CD4-positive, alpha-beta T cell treated with Interleukin-10 for 1 hour (primary cell): ENCODE measurements around the gene PAWR.
"Not testable (repeated sequence)": the region's sequence is repeated elsewhere in the genome, so short reads cannot be mapped to it uniquely, and the experiment has no call there.

ENCODE experiments used
- DNase-seq: peaks from one replicate; pipeline ENCODE4 v3.0.0-alpha.2; 2020

The PAWR gene

DNA sequence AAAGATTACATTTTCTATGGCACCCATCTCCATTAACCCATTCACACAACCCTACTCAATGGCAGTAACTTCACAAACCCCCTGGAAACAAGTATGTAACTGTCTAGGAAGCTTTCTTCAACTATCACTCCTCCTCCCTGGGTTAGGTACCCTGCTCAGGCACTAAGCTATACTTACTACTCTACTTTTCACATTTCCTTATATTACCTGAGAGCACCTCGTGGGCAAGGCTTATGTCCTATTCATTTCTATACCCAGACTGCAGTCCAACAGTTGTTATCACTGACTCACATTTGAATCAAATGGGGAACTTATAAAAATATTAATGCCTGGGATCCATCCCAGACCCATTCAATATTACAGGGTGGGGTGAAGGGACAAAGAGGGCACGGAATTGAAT is 4.6 kb downstream of the PAWR start:
- DNase-seq = no peak

DNA sequence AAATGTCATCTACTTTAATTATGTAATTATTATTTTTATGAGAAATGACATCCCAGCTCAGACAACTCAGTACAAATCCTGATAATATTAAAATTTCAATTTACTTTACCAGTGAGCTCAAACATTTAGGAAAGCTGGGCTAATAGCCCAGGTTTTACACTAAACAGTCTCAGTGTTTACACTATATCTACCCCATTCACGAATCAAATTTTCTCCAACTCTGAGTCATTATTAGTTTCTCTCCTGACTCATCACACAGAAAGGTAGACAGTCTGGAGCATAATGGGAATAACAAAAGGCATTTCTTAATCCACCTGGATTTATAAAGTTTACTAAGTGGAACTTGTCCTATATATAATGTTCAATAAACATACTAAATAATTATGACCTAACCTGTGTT is 5.7 kb downstream of the PAWR start:
- DNase-seq = no peak

- not testable (repeated sequence) for DNase-seq
These were observed 6.4 kb downstream of the PAWR start for GRCh38 chr12:79684338-79684737.

DNA sequence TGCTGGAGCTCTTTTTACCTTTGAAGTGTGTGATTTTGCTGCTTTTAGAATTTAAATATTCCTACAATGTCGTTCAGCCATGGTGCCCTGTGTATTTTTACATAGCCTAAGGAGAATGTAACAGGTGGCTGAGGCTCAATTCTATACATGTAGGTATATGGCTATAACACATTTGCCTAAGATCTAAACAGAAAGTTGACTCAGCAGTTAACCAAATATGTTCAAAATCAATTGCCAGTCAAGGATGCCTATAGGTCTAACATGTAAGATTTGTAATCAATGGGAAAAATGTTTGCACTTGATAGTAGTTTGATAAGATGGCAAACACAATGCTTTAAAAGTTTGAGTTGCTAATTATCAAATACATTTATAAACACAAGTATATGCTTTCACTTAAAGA is 8.2 kb downstream of the PAWR start:
- no peak for DNase-seq

DNA sequence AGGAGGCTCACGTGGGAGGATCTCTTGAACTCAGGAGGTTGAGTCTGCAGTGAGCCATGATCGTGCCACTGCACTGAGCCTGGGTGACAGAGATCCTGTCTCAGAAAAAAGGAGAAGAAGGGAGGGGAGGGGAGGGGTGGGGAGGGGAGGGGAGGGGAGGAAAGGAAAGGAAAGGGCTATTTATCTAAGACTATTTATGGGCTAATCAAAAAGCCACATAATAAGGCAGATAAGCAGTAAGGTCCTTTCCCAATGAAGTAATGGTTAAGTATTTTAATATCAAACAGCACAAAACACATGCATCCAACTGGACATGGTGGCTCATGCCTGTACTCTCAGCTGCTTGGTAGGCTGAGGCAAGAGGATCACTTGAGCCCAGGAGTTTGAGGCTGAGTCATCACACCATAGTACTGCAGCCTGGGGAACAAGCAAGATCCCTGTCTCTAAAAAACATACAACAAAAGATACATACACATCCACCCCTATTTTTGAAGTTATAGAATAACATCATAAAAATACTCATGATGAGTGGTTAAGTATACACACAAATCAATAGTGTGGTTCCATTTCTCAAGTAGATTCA is 9.7 kb downstream of the PAWR start:
- no peak for DNase-seq

- DNase-seq = no peak
These were observed 10.7 kb downstream of the PAWR start for GRCh38 chr12:79680051-79680450.

DNA sequence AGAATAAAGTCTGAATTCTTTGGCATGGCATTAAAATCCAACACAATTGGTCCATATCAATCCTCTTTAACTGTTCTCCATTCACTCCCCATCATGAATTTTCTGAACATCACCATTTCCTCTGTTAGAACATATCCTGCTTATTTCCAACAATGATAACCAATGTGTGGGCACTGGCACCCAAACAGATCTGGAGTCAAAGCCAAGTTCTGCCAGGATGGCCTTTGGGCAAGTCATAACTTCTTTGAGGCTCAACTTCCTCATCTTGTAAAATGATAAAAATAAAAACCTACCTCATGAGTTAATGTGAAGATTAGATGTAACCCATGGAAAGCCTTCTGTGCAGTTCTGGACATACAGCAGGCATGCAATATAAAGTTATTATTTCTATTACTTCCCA is 12.5 kb downstream of the PAWR start:
- no peak for DNase-seq

GRCh38 chr12:79677672-79678071 is 13.1 kb downstream of the PAWR start:
- DNase-seq = no peak

- no peak for DNase-seq
These were observed 14.2 kb downstream of the PAWR start for GRCh38 chr12:79676579-79676978.

GRCh38 chr12:79674629-79675028 is 16.1 kb downstream of the PAWR start:
- DNase-seq = no peak

- DNase-seq = no peak
These were observed 17.4 kb downstream of the PAWR start for GRCh38 chr12:79673354-79673753.

DNA sequence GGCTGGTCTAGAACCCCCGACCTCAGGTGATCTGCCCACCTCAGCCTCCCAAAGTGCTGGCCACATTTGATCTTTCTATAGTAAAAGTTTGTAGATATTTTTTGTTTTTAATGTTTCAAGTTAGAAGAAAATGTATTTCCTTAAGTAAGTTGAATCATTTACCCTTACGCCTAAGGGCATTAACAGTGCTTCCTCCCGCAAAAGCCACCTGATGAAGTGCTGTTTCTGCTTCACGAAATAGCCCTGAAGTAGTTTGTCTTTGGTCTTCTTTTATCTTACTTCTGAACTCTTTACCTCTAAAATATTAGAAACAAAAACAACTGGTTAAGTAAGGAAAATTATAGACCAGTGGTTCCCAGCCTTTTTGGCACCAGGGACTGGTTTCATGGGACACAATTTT is 22.7 kb downstream of the PAWR start:
- DNase-seq = no peak

- DNase-seq = no peak
These were observed 25.4 kb downstream of the PAWR start for GRCh38 chr12:79665212-79665887.

GRCh38 chr12:79664518-79664917 is 26.2 kb downstream of the PAWR start:
- DNase-seq = no peak

- DNase-seq = no peak
These were observed 28.5 kb downstream of the PAWR start for GRCh38 chr12:79662046-79662811.

DNA sequence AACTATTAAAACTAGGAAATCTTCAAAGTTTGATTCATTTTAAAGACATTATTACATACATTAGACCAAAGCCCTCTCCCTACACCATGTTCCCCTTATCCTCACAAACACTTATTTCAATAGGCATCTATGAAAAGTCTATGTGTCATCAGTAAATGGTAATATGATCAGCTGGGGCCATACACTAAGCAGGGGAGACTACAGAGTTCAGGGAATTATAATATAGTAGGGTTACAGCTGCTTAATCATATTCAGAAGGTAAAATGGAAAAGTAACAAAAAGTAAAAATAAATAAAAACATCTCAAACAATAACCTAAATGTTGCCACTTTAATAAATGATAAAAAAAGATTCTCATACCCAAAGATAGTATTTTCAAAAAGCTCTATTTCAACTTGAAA is 29.1 kb downstream of the PAWR start:
- DNase-seq = no peak

GRCh38 chr12:79659961-79660431 is 30.8 kb downstream of the PAWR start:
- no peak for DNase-seq

- DNase-seq = no peak
These were observed 32.5 kb downstream of the PAWR start for GRCh38 chr12:79658221-79658620.

- no peak for DNase-seq
These were observed 33.6 kb downstream of the PAWR start for GRCh38 chr12:79657136-79657535.

DNA sequence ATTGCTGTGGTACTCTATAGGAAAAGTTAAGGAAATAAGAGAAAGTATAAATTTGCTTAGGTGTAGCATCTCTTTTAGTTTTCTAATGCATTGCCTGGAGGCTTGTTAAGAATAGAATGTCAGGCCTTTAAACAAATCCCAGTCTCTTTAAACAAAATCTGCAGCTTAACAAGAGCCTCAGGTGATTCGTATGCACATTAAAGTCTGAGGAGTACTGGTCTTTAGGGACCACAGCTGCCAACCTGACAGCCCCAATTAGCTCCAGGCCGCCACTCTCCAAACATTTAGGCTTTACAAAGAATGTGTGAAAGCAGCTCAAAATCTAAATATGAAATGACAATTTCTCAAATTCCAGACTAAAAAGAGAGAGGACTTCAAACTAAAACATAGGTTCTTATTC is 35.7 kb downstream of the PAWR start:
- no peak for DNase-seq

DNA sequence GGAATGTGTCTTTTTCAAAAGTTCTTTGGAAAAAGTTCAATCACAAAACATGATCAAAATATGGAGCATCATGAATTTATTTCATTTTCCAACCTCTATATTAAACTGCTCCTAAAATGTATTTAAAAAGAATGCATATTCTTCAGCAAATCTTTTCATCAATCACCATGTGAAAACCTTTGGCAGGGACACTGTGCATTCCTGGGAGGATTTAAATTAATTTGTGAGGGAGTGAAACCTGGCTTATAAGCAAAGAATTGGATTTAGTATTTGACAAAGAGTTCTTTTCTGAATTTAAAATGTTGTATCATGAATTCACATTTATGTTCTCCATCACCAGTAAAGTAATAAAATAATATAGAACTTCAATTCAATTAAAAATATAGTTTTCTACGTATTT is 38.2 kb downstream of the PAWR start:
- DNase-seq = no peak

- no peak for DNase-seq
These were observed 40.3 kb downstream of the PAWR start for GRCh38 chr12:79650440-79650839.

GRCh38 chr12:79648881-79649280 is 41.9 kb downstream of the PAWR start:
- DNase-seq = no peak

GRCh38 chr12:79646843-79647242 is 43.9 kb downstream of the PAWR start:
- DNase-seq = not testable (repeated sequence)
